ENCODE measurements around the gene HSDL2.

The HSDL2 gene

DNA sequence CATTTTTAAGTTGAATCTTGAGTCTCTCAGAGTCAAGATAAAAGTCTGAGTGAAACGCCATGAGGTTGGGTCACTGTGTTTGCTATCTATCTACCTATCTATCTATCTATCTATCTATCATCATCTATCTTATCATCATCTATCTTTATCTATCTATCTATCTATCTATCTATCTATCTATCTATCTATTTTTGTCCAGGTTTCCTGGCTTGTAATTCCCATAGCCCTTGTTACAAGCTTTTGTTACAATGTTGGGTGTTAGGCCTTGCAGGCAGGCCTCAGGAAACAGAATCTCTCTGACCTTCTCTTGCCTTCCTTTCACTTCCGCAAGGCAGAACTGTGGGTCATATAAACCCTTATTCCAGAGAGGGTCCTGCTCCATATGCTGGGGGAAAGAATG, 94.1 kb downstream of the HSDL2 start:
- Histone ChIP-seq H3K36me3 (ENCODE audit: control insufficient read depth, insufficient read depth, low read length) (no peaks in the 10 kb centered on the region; the same call in none of the 2 replicates), H3K27me3 (replicated peaks; ENCODE audit: control insufficient read depth, insufficient read depth, low read length) (no peaks in the 10 kb centered on the region), H3K4me3 (replicated peaks; ENCODE audit: low read depth, low read length) (no peak overlapping the region)
- no peak for TF ChIP-seq CTCF (IDR thresholded peaks at IDR 0.05; ENCODE audit: insufficient read depth, low read length, poor library complexity, severe bottlenecking)
- no peak for DNase-seq (ENCODE audit: extremely low read depth, insufficient read length)

GRCh38 chr9:112475318-112475717, 95.4 kb downstream of the HSDL2 start:
- no peaks in the 10 kb centered on the region for H3K27me3 ChIP-seq (replicated peaks; ENCODE audit: control insufficient read depth, insufficient read depth, low read length)
- DNase-seq (ENCODE audit: extremely low read depth, insufficient read length): no peak
- H3K36me3 ChIP-seq (ENCODE audit: control insufficient read depth, insufficient read depth, low read length): no peaks in the 10 kb centered on the region; the same call in none of the 2 replicates
- no peak overlapping the region for H3K4me3 ChIP-seq (replicated peaks; ENCODE audit: low read depth, low read length)
- TF ChIP-seq CTCF (IDR thresholded peaks at IDR 0.05; ENCODE audit: insufficient read depth, low read length, poor library complexity, severe bottlenecking): no peak

- Histone ChIP-seq H3K27me3 (replicated peaks; ENCODE audit: control insufficient read depth, insufficient read depth, low read length) (no peaks in the 10 kb centered on the region), H3K4me3 (replicated peaks; ENCODE audit: low read depth, low read length) (no peak overlapping the region), H3K36me3 (ENCODE audit: control insufficient read depth, insufficient read depth, low read length) (no peaks in the 10 kb centered on the region; the same call in 1 of the 2 replicates)
- TF ChIP-seq CTCF (IDR thresholded peaks at IDR 0.05; ENCODE audit: insufficient read depth, low read length, poor library complexity, severe bottlenecking): no peak
- no peak for DNase-seq (ENCODE audit: extremely low read depth, insufficient read length)
These were observed 97.4 kb downstream of the HSDL2 start for GRCh38 chr9:112477330-112477729.

DNA sequence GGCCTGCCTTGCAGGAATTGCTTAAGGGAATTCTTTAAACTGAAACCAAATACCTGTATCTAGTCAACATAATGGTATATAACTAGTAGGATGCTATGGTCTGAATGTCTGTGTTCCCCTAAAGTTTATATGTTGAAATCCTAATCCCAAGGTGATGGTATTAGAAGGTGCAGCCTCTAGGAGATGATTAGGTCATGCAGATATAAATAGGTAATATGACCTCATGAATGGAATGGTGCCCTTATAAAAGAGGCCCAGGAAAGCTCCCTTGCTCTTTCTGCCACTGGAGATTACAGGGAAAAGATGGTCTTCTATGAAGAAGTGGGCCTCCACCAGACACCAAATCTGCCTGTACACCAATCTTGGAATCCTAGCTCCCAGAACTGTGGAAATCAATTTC, 99.3 kb downstream of the HSDL2 start:
- no peak for DNase-seq (ENCODE audit: extremely low read depth, insufficient read length)
- Histone ChIP-seq H3K27me3 (replicated peaks; ENCODE audit: control insufficient read depth, insufficient read depth, low read length) (no peaks in the 10 kb centered on the region), H3K4me3 (replicated peaks; ENCODE audit: low read depth, low read length) (no peak overlapping the region), H3K36me3 (ENCODE audit: control insufficient read depth, insufficient read depth, low read length) (no peaks in the 10 kb centered on the region; the same call in 1 of the 2 replicates)
- no peak for TF ChIP-seq CTCF (IDR thresholded peaks at IDR 0.05; ENCODE audit: insufficient read depth, low read length, poor library complexity, severe bottlenecking)

DNA sequence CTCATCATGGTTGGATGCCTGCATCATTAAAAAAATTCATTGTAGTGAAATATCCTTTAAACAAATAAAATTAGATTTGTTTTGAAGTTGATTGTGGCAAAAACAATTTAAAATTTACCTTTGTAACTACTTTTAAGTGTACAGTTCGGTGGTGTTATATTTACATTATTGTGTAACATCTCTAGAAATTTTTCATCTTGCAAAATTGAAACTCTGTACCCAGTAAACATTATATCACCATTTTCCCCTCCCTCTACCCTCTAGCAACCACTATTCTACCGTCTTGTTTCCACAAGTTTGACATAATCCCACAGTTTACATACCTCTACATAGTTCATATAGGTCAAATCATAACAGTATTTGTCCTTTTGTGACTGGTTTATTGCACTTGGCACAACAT, 104.7 kb downstream of the HSDL2 start:
- no peaks in the 10 kb centered on the region for H3K36me3 ChIP-seq (ENCODE audit: control insufficient read depth, insufficient read depth, low read length)
- TF ChIP-seq CTCF (IDR thresholded peaks at IDR 0.05; ENCODE audit: insufficient read depth, low read length, poor library complexity, severe bottlenecking): no peak
- H3K4me3 ChIP-seq (replicated peaks; ENCODE audit: low read depth, low read length): no peak overlapping the region
- no peaks in the 10 kb centered on the region for H3K27me3 ChIP-seq (replicated peaks; ENCODE audit: control insufficient read depth, insufficient read depth, low read length)
- no peak for DNase-seq (ENCODE audit: extremely low read depth, insufficient read length)

DNA sequence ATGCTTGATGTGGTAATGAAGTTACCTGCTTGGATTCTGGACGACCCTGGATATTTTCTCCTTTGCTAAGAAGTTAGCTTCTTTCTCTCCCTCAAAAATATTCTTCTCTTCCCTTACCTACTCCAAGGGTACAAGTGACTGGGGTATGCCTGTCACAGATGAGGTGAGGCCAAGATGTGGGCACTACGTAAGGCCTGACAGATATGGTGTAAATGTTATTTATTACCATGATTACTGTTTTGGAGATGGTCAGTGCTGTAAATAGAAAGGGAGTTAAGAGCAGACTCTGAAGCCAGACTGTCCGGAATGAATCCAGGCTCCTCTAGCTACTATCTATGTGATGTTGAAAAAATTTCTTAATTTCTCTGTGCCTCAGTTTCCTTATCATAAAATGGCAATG, 105.7 kb downstream of the HSDL2 start:
- peak overlapping the region; percentile 94 for H3K4me3 ChIP-seq (replicated peaks; ENCODE audit: low read depth, low read length)
- no peak for TF ChIP-seq CTCF (IDR thresholded peaks at IDR 0.05; ENCODE audit: insufficient read depth, low read length, poor library complexity, severe bottlenecking)

More for the DNA sequence above, 105.7 kb downstream of the HSDL2 start:
- Histone ChIP-seq H3K36me3 (ENCODE audit: control insufficient read depth, insufficient read depth, low read length) (no peaks in the 10 kb centered on the region), H3K27me3 (replicated peaks; ENCODE audit: control insufficient read depth, insufficient read depth, low read length) (no peaks in the 10 kb centered on the region)
- DNase-seq (ENCODE audit: extremely low read depth, insufficient read length): no peak
